ENCODE results near the gene EP400.

DNA sequence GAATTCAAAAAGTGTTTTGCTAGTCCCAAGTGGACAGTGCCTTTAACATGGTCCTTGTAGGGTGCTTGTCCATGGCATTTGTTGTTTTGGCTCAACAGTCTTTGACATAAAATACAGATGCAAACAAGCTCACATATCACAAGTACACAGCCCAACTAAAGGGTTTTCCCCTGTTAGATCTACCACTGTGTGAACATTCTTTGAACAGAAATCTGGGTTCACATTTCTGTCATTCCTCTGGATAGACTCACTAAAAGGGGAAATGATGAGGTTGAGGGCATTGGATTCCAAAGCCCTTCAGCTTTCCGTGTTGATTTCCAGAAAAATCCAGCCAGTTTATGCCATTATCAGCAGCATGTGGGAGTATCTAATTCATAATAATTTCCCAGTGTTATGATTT, 54.1 kb downstream of the EP400 start:
- TF ChIP-seq, protein P1, sequence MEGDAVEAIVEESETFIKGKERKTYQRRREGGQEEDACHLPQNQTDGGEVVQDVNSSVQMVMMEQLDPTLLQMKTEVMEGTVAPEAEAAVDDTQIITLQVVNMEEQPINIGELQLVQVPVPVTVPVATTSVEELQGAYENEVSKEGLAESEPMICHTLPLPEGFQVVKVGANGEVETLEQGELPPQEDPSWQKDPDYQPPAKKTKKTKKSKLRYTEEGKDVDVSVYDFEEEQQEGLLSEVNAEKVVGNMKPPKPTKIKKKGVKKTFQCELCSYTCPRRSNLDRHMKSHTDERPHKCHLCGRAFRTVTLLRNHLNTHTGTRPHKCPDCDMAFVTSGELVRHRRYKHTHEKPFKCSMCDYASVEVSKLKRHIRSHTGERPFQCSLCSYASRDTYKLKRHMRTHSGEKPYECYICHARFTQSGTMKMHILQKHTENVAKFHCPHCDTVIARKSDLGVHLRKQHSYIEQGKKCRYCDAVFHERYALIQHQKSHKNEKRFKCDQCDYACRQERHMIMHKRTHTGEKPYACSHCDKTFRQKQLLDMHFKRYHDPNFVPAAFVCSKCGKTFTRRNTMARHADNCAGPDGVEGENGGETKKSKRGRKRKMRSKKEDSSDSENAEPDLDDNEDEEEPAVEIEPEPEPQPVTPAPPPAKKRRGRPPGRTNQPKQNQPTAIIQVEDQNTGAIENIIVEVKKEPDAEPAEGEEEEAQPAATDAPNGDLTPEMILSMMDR (IDR thresholded peaks at IDR 0.05; ENCODE audit: low read length) = no peak
- TF ChIP-seq EZH2 (IDR thresholded peaks at IDR 0.05; ENCODE audit: borderline replicate concordance, low read length) = no peak
